Fibroblast of skin of scalp (primary cell): Measurements from ENCODE around the gene MTX1.

Experiments
- DNase-seq: peaks from one replicate; pipeline ENCODE4 v3.0.0-alpha.2; 2013

The MTX1 gene

GRCh38 chr1:155263067-155263466, 54.6 kb downstream of the MTX1 start:
- DNase-seq, result no peak
